ENCODE results near the gene RASD1. TPM values are rescaled to one million over a fixed set of nuclear protein-coding genes. Genes with fewer than 3 reads are reported as not detected.
A peak's percentile ranks its signal among the peaks of the same experiment; 100 is the strongest.

Gene RASD1
- total RNA-seq, 6 experiments from 2014 or later: 1.0 to 230 (median 101) TPM

DNA sequence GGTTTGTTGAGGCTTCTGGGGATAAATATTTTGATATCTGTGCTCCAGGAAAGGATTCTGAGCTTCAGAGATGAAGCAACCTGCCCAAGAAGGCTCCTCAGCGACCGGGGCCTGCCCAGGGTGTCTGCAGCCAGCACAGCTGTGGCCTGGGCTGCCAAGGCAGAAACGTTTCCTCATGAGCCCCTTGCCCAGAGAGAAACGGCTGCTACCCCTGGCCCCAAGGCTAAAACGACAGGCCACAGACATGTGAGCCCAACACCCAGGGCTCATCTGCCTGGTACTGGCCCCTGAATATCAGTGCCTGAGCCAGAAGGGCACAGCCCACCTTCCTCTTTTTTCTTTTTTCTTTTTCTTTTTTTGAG is 45.4 kb upstream of the RASD1 start:
- no peak overlapping the region for H3K4me3 ChIP-seq
- WGBS (ENCODE audit: insufficient coverage, low coverage, low lambda C conversion rate, missing lambda C conversion rate): 50% methylated on average over 1 of the region's 5 CpGs
- H3K9me3 ChIP-seq: no peaks in the 10 kb centered on the region
- no peaks in the 10 kb centered on the region for H3K27me3 ChIP-seq
- ATAC-seq: no peak
- peaks cover 0 to 48% (median 23%) of the 10 kb centered on the region in 4 donors for H3K4me1 ChIP-seq
- no peaks in the 10 kb centered on the region for H3K36me3 ChIP-seq
- TF ChIP-seq, protein P1, sequence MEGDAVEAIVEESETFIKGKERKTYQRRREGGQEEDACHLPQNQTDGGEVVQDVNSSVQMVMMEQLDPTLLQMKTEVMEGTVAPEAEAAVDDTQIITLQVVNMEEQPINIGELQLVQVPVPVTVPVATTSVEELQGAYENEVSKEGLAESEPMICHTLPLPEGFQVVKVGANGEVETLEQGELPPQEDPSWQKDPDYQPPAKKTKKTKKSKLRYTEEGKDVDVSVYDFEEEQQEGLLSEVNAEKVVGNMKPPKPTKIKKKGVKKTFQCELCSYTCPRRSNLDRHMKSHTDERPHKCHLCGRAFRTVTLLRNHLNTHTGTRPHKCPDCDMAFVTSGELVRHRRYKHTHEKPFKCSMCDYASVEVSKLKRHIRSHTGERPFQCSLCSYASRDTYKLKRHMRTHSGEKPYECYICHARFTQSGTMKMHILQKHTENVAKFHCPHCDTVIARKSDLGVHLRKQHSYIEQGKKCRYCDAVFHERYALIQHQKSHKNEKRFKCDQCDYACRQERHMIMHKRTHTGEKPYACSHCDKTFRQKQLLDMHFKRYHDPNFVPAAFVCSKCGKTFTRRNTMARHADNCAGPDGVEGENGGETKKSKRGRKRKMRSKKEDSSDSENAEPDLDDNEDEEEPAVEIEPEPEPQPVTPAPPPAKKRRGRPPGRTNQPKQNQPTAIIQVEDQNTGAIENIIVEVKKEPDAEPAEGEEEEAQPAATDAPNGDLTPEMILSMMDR (IDR thresholded peaks at IDR 0.05): no peak
- no peak for TF ChIP-seq POLR2A (IDR thresholded peaks at IDR 0.05)
- intact Hi-C loops (cut with DNase I): no loop called here
- no peak for DNase-seq
- peak overlapping the region in 2 of 3 donors; percentile 84 to 94 for H3K27ac ChIP-seq

DNA sequence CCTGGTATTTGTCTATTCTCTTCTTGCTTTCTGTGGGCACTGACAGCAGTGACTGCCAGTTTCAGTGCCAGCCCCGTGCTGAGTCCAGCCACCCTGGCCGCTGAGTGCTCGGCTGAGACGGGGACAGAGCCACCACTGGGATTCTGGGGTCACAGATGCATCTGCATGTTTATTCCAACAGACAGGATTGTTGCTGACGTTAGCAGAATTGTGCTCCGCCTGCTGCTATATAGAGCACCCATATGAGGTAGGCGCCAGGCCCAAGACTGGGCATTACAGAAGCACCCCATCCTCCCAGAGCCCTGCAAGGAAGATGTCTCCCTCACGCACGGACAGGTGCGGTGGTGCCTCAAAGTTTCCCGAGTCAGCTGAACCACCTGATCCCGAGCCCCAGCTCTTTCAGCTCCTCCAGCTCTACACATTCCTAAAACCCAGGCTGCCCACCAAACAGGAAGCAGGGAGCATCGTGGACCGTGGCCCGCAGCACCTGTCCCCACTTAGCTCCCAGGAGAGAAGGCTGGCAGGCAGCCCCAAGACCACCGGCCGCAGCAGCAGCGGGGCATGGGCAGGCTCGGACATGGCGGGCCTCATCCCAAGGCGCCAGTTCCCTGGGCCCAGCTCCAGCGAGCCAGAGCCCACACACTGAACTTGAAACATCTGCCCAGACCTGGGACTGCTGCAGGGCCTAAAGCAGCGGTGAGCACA is 44.9 kb upstream of the RASD1 start:
- peak overlapping the region in 2 of 3 donors; percentile 84 to 94 for H3K27ac ChIP-seq
- H3K9me3 ChIP-seq: no peaks in the 10 kb centered on the region
- TF ChIP-seq POLR2A (IDR thresholded peaks at IDR 0.05): no peak
- TF ChIP-seq, protein P1 (IDR thresholded peaks at IDR 0.05): no peak
- H3K36me3 ChIP-seq: no peaks in the 10 kb centered on the region
- 59% methylated on average over 12 of the region's 23 CpGs for WGBS (ENCODE audit: insufficient coverage, low coverage, low lambda C conversion rate, missing lambda C conversion rate)
- H3K4me3 ChIP-seq: no peak overlapping the region
- no peaks in the 10 kb centered on the region for H3K27me3 ChIP-seq
- no peak for DNase-seq
- ATAC-seq: peak; percentile 3 to 34 (median 8)
- H3K4me1 ChIP-seq: peaks cover 0 to 54% (median 25%) of the 10 kb centered on the region in 4 donors
- intact Hi-C loops (cut with DNase I): no loop called here

DNA sequence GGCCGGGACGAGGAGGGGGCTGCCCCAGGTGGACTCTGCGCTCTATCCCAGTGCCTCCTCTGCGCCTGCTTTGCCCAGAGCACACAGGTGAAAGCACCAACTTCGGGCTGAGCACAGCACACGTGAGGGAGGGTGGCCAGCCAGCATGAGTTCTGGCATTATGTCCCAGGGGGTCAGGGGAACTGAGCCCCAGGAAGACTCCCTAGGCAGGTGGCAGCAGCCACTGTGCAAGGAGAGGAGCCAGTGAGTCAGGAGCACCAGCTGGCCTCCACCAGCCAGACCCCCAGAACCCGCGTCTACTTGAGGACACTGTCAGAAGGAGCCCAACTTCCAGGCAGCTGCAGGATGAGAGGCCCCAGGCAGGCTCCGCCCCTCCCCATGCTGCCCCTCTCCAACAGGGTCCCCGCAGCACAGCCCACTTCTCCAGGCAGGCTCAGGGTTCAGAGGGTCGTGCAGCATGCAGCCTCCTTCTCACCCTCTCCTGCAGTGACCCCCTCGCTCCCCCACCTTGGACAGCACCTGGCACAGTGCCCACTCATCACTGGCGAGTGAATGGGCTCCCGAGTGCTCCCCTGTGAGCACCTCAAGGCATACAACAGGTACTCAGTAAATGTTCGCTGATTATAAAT is 44.2 kb upstream of the RASD1 start:
- H3K36me3 ChIP-seq: no peaks in the 10 kb centered on the region
- intact Hi-C loops (cut with DNase I): no loop called here
- ATAC-seq (no peak), DNase-seq (no peak)
- TF ChIP-seq POLR2A (IDR thresholded peaks at IDR 0.05): no peak
- TF ChIP-seq, protein P1 (IDR thresholded peaks at IDR 0.05): no peak
- peaks cover 0 to 61% (median 28%) of the 10 kb centered on the region in 4 donors for H3K4me1 ChIP-seq
- no peaks in the 10 kb centered on the region for H3K9me3 ChIP-seq
- no peaks in the 10 kb centered on the region for H3K27me3 ChIP-seq
- peak overlapping the region in 2 of 3 donors; percentile 84 to 94 for H3K27ac ChIP-seq
- no peak overlapping the region for H3K4me3 ChIP-seq
- WGBS (ENCODE audit: insufficient coverage, low coverage, low lambda C conversion rate, missing lambda C conversion rate): 29% methylated on average over 2 of the region's 15 CpGs

DNA sequence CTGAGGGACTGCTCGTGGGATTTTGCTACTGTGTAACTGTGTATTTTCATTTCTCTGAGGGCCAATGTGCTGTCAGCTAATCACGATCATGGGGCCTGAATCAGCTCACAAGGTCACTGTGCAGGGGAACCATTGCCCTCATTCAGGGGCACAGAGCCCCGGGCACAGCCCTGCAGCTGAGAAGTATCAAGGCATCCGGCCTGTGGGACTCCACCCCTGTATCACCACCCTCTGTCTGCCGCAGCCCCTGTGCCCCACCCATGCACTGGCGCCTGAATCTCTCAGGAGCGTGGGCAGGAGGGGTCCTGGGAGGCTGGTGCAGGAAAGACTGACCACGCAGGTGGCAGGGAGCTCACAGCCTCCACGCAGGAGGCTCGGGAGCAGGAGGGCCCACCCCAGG is 43.4 kb upstream of the RASD1 start:
- peak in 1 of 3 donors; percentile 47 for DNase-seq
- no peaks in the 10 kb centered on the region for H3K9me3 ChIP-seq
- intact Hi-C loops (cut with DNase I): no loop called here
- TF ChIP-seq, protein P1 (IDR thresholded peaks at IDR 0.05): no peak
- TF ChIP-seq POLR2A (IDR thresholded peaks at IDR 0.05): no peak
- WGBS (ENCODE audit: insufficient coverage, low coverage, low lambda C conversion rate, missing lambda C conversion rate): 80% methylated on average over 3 of the region's 10 CpGs
- peaks cover 0 to 62% (median 28%) of the 10 kb centered on the region in 4 donors for H3K4me1 ChIP-seq
- H3K4me3 ChIP-seq: no peak overlapping the region
- peak; percentile 2 to 29 (median 14) for ATAC-seq
- H3K27me3 ChIP-seq: no peaks in the 10 kb centered on the region
- H3K27ac ChIP-seq: peak overlapping the region; percentile 40 to 94 (median 84)
- no peaks in the 10 kb centered on the region for H3K36me3 ChIP-seq
